GM19238 (cell line): ENCODE results near the gene ENTR1.

Experiments
- DNase-seq: peaks from one replicate; pipeline ENCODE4 v3.0.0; 2011; ENCODE audit warnings: low spot score; ENCODE audit not compliant: insufficient read length

ENTR1 gene

DNA sequence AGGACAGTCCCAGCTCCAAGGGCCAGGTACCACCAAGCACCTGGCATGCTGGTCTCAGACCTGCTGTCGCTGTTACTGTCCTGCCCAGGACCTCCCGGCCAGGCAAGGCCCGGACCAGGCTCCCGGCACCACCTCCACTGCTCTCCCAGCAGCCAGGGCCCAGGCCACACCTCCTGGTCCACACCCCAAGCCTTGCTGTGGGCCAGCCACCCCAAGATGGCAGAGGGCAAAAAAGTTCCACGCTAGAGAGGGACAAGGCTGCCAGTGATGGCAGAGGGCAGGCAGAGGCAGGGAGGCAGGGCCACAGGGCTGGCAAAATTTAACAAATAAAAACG lies 48.0 kb downstream of the ENTR1 start:
- DNase-seq = no peak

GRCh38 chr9:136361754-136362449 lies 48.5 kb downstream of the ENTR1 start:
- DNase-seq = no peak

DNA sequence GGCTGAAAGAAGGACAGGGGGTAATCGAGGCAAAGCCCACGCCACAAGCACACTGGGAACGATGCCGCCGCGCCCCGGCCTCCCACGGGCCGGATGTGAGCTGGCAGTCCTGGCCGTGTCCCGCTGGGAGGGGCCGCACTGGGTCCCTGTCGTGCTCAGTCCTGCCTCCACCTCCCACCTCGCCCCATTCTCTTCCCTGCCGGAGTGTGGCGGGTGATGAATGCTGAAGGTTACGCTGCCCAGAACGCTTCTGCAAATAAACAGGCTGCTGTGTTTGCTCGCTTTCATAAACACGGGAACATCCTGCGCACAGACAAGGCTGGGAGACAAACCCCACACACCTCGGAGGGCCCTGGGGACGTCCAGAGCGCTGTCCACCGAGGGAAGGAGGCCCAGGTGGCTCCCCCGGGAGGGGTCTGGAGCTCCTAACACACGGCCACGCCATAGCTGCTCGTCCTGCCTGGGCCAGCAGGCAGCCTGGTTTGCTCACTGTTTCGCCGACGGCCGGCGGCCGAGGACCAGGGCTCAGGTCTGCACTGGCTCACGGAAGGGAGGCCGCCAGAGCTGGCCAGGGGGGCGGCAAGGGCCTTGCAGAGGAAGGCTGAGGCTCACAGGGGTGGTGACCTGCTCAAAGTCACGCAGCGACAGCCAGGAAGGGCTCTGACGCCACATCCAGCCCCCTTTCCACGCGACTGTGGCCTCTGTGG lies 49.2 kb downstream of the ENTR1 start:
- DNase-seq = no peak

DNA sequence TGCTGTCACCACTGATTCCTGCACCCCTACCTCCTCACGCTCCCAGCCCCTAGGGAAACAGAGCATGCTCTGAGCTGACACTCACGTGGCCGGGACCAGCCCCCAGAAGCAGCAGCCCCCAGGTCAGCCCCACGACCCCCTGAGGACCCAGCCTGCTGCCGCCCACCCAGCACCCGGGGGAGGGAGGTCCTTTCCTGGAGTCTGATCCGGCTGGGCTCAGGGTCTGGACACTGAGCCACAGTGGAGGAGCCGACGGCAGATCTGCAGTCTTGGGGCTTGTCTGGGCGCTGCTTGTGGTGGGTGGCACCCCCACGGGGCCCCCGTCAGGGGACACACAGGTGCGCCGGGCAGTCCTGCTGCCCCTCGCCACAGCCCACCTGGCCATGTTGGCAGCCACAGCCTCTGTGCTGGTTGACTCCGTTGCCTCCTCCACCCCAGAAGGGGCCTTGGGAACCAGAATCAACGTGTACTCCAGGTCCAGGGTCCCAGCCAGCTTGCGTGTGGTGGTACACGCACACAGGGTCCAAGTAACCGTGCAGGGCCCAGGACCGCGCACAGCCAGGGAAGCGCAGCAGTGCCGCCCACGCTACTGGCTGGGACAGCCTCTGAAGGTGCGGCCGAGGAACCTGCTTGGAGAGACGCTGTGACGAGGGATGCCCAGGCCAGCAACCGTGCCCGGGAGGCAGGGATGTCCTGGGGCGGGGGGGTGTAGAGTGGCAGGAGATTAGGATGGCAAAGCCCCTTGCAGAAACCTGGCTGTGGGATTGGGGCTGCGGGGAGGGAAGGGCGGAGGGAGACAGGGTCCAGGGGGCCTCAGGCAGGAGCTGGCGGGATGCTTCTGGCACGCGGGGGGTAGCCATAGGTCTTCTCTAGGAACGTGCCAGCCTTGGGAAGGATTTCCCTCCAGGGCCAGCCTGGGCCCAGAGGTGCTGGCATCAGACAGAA lies 50.4 kb downstream of the ENTR1 start:
- no peak for DNase-seq

DNA sequence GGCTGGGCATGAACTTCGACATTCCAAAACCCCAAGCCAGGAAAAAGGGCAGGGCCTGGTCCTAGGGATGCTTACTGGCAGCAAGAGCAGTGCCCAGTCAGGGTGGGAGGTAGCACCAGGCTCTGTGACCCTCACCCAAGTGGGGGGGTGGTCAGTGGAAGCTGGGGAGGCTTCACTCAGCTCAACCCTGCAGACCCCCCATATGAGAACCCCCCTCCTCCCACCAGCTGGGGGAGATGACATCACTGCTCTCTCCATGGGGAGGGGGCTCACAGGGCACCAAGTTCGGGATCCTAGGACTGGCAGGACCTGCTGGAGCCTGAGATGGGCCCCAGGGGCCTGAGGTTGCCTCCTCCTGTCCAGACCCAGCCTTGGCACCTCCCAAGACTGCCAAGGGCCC lies 51.5 kb downstream of the ENTR1 start:
- no peak for DNase-seq

- no peak for DNase-seq
These were observed 52.4 kb downstream of the ENTR1 start for GRCh38 chr9:136358016-136358415.

DNA sequence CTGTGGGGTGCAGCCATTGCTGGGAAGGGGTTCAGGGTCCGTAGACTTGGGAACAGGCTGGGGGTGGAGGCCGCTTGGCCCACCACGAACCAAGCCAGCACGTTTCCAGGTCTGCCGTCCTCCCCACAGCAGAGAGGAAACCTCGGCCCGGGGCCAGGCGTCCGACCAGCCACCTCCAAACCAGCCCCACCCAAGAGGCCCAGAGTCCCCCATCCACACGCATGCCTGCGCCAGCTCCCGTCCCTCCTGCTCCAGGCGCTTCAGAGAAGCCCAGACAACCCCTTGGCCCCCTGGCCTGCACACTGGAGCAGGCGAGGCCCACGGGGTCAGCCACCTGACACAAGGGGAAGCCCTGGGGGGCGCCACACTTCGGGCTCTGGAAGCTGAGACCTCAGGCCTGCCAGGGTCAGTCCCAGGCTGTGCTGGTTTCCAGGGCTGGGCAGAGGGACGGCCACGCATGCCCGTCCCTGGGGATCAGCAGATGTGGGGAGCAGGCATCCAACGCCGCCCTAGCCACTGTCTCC lies 53.1 kb downstream of the ENTR1 start:
- no peak for DNase-seq

DNA sequence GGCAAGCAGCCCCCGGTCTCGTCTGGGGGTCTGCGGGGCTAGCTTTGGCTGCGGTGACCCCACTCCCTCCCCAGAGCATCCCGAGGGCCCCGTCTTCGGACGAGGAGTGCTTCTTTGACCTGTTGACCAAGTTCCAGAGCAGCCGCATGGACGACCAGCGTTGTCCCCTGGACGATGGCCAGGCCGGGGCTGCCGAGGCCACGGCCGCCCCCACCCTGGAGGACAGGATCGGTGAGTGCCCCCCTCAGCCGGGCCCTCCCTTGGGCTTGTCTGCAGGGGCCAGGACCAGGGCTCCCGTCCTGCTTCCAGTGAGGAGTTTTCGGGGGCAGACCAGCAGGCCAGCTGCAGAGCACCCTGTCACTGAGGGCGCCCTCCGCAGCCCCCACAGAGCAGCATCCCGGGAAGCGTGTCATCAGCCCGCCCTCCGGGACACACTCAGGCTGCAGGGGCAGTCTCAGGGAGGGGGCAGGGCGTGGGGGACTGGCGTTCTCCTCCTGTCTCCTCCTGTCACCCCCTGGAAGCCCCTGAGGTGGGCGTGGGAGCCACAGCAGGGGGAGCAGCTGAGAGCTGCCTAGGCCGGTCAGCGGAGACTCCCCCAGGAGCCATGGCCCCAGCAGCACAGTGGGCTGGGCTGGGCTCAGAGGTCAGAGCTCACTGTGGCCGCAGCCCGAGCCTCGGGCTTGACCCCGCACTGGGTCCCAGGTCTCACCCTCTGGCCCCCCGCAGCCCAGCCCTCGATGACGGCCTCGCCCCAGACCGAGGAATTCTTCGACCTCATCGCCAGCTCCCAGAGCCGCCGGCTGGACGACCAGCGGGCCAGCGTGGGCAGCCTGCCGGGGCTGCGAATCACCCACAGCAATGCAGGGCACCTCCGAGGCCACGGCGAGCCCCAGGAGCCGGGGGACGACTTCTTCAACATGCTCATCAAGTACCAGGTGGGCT lies 54.5 kb downstream of the ENTR1 start:
- DNase-seq = no peak

DNA sequence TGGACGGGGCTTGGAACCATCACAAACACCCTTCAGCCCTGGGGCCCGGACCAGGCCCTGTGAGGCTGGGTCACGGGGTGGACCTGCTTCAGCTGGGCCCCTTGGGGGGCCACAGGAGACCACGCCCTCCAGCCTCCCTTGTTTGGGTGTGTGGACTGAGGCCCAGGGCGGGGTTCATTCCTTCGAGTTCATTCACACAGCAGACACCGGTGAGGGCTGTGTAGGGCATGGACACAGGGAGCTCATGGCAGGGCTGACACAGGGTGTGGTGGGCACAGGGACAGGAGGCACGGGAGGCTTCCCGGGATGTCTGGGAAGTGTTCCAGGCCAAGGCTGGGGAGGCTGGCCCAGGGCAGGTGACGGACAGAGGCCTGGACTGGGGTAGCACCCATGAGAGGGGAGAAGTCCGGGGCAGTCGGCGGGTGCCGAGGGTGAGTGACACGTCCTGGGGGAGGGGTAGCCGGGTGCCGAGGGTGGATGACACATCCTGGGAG lies 55.8 kb downstream of the ENTR1 start:
- no peak for DNase-seq

GRCh38 chr9:136353757-136354488 lies 56.5 kb downstream of the ENTR1 start:
- no peak for DNase-seq

GRCh38 chr9:136353088-136353487 lies 57.3 kb downstream of the ENTR1 start:
- no peak for DNase-seq

DNA sequence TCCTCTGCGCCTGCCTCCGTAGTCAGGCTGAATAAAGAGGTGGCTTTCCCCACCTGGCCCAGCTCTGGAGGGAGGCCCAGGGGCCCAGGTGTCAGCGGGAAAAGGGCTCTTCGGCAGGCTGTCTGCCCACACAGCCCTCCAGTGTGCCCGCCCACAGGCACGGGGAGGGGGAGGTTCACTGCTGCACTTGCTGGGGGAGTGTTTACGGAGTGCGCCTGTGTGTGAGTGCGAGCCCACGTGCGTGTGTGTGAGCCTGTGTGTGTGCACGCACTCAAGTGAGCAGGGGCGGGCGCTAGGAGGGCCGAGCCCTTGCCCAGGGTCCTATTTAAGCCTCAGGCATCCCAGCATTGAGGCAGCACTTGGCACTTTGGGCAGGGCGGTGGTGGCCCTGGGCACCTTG lies 57.7 kb downstream of the ENTR1 start:
- DNase-seq = no peak
